Trophoblast cell (in vitro differentiated cells and primary cell): Measurements from ENCODE around the gene PGRMC2.

ENCODE experiments used
- DNase-seq, 2 donors: peaks; one replicate each; pipeline ENCODE4 v3.0.0-alpha.2; 2016
- H2AFZ ChIP-seq: 2 replicates; pipeline ENCODE4 v1.6.1; 2013; ENCODE audit warnings: low read length, moderate library complexity, mild to moderate bottlenecking; ENCODE audit not compliant: insufficient read depth, poor library complexity
- H2AK5ac ChIP-seq: 2 replicates; pipeline ENCODE4 v1.6.1; 2013; ENCODE audit warnings: mild to moderate bottlenecking, low read length
- H2BK120ac ChIP-seq: 2 replicates; pipeline ENCODE4 v1.6.1; 2013; ENCODE audit warnings: low read length, mild to moderate bottlenecking, moderate library complexity; ENCODE audit not compliant: insufficient read depth, poor library complexity
- H2BK12ac ChIP-seq: 2 replicates; pipeline ENCODE4 v1.6.1; 2013; ENCODE audit warnings: mild to moderate bottlenecking, low read length, moderate library complexity
- H2BK5ac ChIP-seq: 2 replicates; pipeline ENCODE4 v1.6.1; 2013; ENCODE audit warnings: low read length, low read depth, moderate library complexity, mild to moderate bottlenecking; ENCODE audit not compliant: poor library complexity
- H3K14ac ChIP-seq: 2 replicates; pipeline ENCODE4 v1.6.1; 2013; ENCODE audit warnings: mild to moderate bottlenecking, low read length
- H3K18ac ChIP-seq: 2 replicates; pipeline ENCODE4 v1.6.1; 2013; ENCODE audit warnings: mild to moderate bottlenecking, low read length
- H3K23ac ChIP-seq: 2 replicates; pipeline ENCODE4 v1.6.1; 2013; ENCODE audit warnings: low read length
- H3K27ac ChIP-seq: 2 replicates; pipeline ENCODE4 v1.5.1; 2013; ENCODE audit warnings: low read depth, mild to moderate bottlenecking, inconsistent platforms, low read length, moderate library complexity
- H3K27me3 ChIP-seq: 2 replicates; pipeline ENCODE4 v1.6.1; 2013; ENCODE audit warnings: inconsistent platforms, mild to moderate bottlenecking, low read length, moderate library complexity; ENCODE audit not compliant: insufficient read depth
- H3K36me3 ChIP-seq, 2 experiments: 1 replicate in 1 of 2; 2 replicates in 1 of 2; pipeline ENCODE4 v1.6.1; 2013; ENCODE audit warnings: low read length in 2 of 2, mild to moderate bottlenecking in 2 of 2, moderate library complexity in 1 of 2; ENCODE audit not compliant: insufficient read depth in 2 of 2, control insufficient read depth in 1 of 2
- H3K4ac ChIP-seq: 2 replicates; pipeline ENCODE4 v1.6.1; 2013; ENCODE audit warnings: low read depth, mild to moderate bottlenecking, low read length, moderate library complexity
- H3K4me1 ChIP-seq, 2 experiments: 1 replicate in 1 of 2; 2 replicates in 1 of 2; pipeline ENCODE4 v1.6.1; 2013; ENCODE audit warnings: low read length in 2 of 2, mild to moderate bottlenecking in 2 of 2, moderate library complexity in 1 of 2; ENCODE audit not compliant: insufficient read depth in 2 of 2, control insufficient read depth in 1 of 2
- H3K4me2 ChIP-seq: 2 replicates; pipeline ENCODE4 v1.6.1; 2013; ENCODE audit warnings: inconsistent platforms, mild to moderate bottlenecking, low read length, moderate library complexity
- H3K4me3 ChIP-seq: 2 replicates; pipeline ENCODE4 v1.5.1; 2013; ENCODE audit warnings: mild to moderate bottlenecking, low read depth, low read length, inconsistent platforms
- H3K79me1 ChIP-seq: one replicate; pipeline ENCODE4 v1.6.1; 2013; ENCODE audit warnings: low read length
- H3K79me2 ChIP-seq: 2 replicates; pipeline ENCODE4 v1.6.1; 2013; ENCODE audit warnings: low read length, mild to moderate bottlenecking; ENCODE audit not compliant: control insufficient read depth, insufficient read depth, poor library complexity
- H3K9ac ChIP-seq: 2 replicates; pipeline ENCODE4 v1.6.1; 2013; ENCODE audit warnings: mild to moderate bottlenecking, low read length
- H3K9me3 ChIP-seq: 2 replicates; pipeline ENCODE4 v1.6.1; 2013; ENCODE audit warnings: low read depth, mild to moderate bottlenecking, control low read depth, inconsistent platforms, low read length; ENCODE audit not compliant: insufficient read depth
- H4K12ac ChIP-seq: 2 replicates; pipeline ENCODE4 v1.6.1; 2013; ENCODE audit warnings: low read depth, mild to moderate bottlenecking, low read length, moderate library complexity
- H4K8ac ChIP-seq: 2 replicates; pipeline ENCODE4 v1.6.1; 2013; ENCODE audit warnings: low read depth, mild to moderate bottlenecking, low read length, moderate library complexity
- H4K91ac ChIP-seq: one replicate; pipeline ENCODE4 v1.6.1; 2013; ENCODE audit warnings: low read depth, mild to moderate bottlenecking, low read length, moderate library complexity
- WGBS: extraction: QIAGEN DNeasy Blood & Tissue Kit; methylation state at CpG from one replicate; pipeline ENCODE4 v1.1.7; 2013; ENCODE audit warnings: missing lambda C conversion rate; ENCODE audit not compliant: insufficient read length, insufficient coverage; ENCODE audit errors: extremely low coverage; 5-methylcytosine and 5-hydroxymethylcytosine counted together

Gene PGRMC2

DNA sequence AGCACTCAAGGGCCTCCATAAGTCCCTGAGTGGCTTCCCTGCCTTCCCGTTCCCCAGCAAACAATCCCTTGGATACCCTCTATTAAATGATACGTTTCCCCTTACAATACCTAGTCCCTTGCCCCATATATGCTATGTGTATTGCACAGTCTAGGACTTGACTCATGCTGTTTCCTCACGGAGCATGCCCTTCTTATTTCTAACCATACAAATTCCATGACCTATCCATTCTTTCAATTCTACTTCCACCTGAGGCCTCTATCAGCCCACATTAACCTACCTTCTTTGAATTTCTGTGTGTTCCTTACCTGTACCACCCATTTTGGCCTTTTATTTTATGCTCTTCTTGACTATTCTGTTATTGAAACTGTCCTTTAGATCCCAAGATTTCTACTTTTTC, 2.9 kb upstream of the PGRMC2 start:
- Histone ChIP-seq H2BK12ac (no peak overlapping the region), H3K36me3 (no peaks in the 10 kb centered on the region), H3K4me2 (no peak overlapping the region), H4K12ac (no peak overlapping the region), H3K14ac (no peak overlapping the region), H2AK5ac (no peak overlapping the region), H3K23ac (no peak overlapping the region), H3K27ac (no peak overlapping the region), H3K4ac (no peak overlapping the region), H3K79me2 (peaks cover 14% of the 10 kb centered on the region), H2BK5ac (no peak overlapping the region), H3K9me3 (no peaks in the 10 kb centered on the region), H4K91ac (no peak overlapping the region), H4K8ac (no peak overlapping the region), H3K18ac (no peak overlapping the region), H2AFZ (no peak overlapping the region), H3K79me1 (peaks cover 18% of the 10 kb centered on the region), H3K4me3 (no peak overlapping the region), H3K9ac (no peak overlapping the region), H2BK120ac (no peak overlapping the region), H3K4me1 (peaks cover 0 to 6% of the 10 kb centered on the region in 2 experiments), H3K27me3 (no peaks in the 10 kb centered on the region)
- WGBS = no CpG with 5 or more reads among the region's 3 CpGs
- DNase-seq = peak; percentile 61 to 82

DNA sequence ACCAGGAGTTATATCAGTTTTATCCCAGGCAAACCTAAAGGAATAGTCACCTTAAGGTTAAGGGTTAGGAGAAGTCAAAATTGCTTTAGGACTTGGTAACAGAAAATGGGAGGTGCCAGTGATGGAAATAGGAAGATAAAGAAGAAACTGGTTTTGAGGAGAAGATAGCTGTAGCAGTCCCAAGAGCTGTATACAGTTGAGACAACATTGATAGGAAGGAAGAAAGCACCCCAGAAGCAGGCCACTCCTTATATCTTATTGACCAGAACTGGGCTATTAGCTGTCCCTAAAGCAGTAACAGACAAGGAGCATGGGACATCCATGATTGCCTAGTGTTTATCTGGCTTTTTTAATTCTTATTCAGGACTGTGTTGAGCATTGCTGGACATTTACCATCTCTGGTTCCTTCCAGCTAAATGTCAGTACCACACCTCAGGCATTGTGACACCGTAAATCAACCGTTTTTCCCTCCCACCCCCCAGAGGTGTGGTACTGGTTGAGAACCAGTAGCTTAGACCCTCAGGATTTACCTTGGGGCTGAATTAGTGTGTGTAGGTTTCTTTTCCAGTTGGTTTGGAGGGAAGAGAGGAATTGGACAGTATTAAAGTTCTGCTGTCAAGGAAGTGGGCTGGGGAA, 2.0 kb upstream of the PGRMC2 start:
- H3K36me3 ChIP-seq = no peaks in the 10 kb centered on the region
- no peak overlapping the region for H3K9ac ChIP-seq
- no peak overlapping the region for H4K91ac ChIP-seq
- no peak overlapping the region for H3K4me3 ChIP-seq
- peaks cover 19% of the 10 kb centered on the region for H3K79me2 ChIP-seq
- no peak overlapping the region for H3K23ac ChIP-seq
- H2AFZ ChIP-seq = no peak overlapping the region
- H3K18ac ChIP-seq = no peak overlapping the region
- no peaks in the 10 kb centered on the region for H3K27me3 ChIP-seq
- H3K4ac ChIP-seq = no peak overlapping the region
- no CpG with 5 or more reads among the region's 2 CpGs for WGBS
- peaks cover 21% of the 10 kb centered on the region for H3K79me1 ChIP-seq
- H4K12ac ChIP-seq = no peak overlapping the region
- no peaks in the 10 kb centered on the region for H3K9me3 ChIP-seq
- no peak overlapping the region for H2AK5ac ChIP-seq
- DNase-seq = no peak
- H3K4me1 ChIP-seq = peaks cover 0 to 6% of the 10 kb centered on the region in 2 experiments
- H3K4me2 ChIP-seq = no peak overlapping the region
- no peak overlapping the region for H3K27ac ChIP-seq
- no peak overlapping the region for H2BK5ac ChIP-seq
- H2BK12ac ChIP-seq = no peak overlapping the region
- no peak overlapping the region for H4K8ac ChIP-seq
- H3K14ac ChIP-seq = no peak overlapping the region
- no peak overlapping the region for H2BK120ac ChIP-seq

- H3K9me3 ChIP-seq = no peaks in the 10 kb centered on the region
- no CpG with 5 or more reads among the region's 13 CpGs for WGBS
Measured at GRCh38 chr4:128288689-128289106, 1.1 kb upstream of the PGRMC2 start.

DNA sequence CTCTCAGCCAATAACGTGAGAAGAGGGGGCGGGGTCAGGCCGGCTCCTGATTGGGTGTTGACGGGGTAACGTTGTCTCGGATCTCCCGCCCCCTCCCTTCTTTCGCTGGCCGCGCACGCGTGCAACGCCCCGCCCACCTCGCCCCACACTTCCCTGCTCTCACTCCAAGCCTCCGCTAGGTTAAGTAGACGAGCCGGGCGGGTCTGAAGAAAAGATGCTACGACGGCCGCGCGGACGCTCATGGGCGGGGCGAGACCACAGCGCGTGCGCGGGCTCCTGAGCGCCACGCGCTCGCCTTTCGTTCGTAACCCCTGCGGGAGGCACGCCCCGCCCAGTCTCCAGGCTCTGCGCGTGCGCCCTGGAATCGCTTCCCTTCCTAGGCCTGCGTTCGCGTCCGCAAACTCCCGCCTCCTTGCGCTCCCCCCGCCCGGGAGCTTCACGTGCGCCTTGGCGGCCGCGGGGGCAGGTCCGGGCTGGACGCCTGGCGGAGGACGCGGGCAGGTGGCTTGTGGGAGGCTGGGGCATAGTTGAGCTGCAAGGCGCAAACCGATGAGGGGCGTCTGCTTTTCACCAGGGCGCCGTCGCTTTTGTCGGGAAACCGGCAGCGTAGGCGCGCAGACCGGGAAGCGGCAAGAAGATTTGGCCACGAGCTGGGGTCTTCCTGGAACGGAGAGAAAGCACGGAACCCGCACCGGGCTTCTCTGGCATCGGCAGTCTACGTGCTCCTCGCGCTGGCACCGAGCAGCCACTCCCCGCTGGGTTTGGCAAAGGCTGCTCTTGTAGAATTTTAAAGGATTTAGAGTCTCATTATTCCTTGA, 467 bp upstream of the PGRMC2 start:
- H2AK5ac ChIP-seq = peak overlapping the region; percentile 27
- H2BK12ac ChIP-seq = peak overlapping the region; percentile 31
- peaks cover 0 to 1% of the 10 kb centered on the region in 2 experiments for H3K36me3 ChIP-seq
- H3K14ac ChIP-seq = peak overlapping the region; percentile 69
- H3K27ac ChIP-seq = peak overlapping the region; percentile 95
- H4K91ac ChIP-seq = peak overlapping the region; percentile 80
- peak overlapping the region; percentile 90 for H3K9ac ChIP-seq
- H3K4me2 ChIP-seq = peak overlapping the region; percentile 92
- H3K4me1 ChIP-seq = peaks cover 0 to 6% of the 10 kb centered on the region in 2 experiments
- no peak overlapping the region for H3K23ac ChIP-seq
- WGBS = no CpG with 5 or more reads among the region's 86 CpGs
- DNase-seq = peak; percentile 99 to 100
- peaks cover 20% of the 10 kb centered on the region for H3K79me2 ChIP-seq
- peaks cover 21% of the 10 kb centered on the region for H3K79me1 ChIP-seq
- peak overlapping the region; percentile 76 for H2BK120ac ChIP-seq
- H3K9me3 ChIP-seq = no peaks in the 10 kb centered on the region
- peak overlapping the region; percentile 78 for H4K8ac ChIP-seq
- peak overlapping the region; percentile 79 for H3K4me3 ChIP-seq
- peak overlapping the region; percentile 75 for H3K18ac ChIP-seq
- H4K12ac ChIP-seq = peak overlapping the region; percentile 37
- peak overlapping the region; percentile 75 for H3K4ac ChIP-seq
- H2BK5ac ChIP-seq = peak overlapping the region; percentile 85
- no peaks in the 10 kb centered on the region for H3K27me3 ChIP-seq
- peak overlapping the region; percentile 80 for H2AFZ ChIP-seq

More at GRCh38 chr4:128288689-128289106, 1.1 kb upstream of the PGRMC2 start:
- Histone ChIP-seq H3K79me2 (peaks cover 19% of the 10 kb centered on the region), H2AFZ (peak overlapping the region; percentile 80), H3K79me1 (peaks cover 21% of the 10 kb centered on the region), H3K27me3 (no peaks in the 10 kb centered on the region), H4K12ac (peak overlapping the region; percentile 37), H3K9ac (peak overlapping the region; percentile 90), H3K4me2 (peak overlapping the region; percentile 92), H2BK12ac (peak overlapping the region; percentile 42), H2AK5ac (no peak overlapping the region), H3K18ac (peak overlapping the region; percentile 67), H3K4me3 (peak overlapping the region; percentile 79), H3K4ac (peak overlapping the region; percentile 75), H4K8ac (peak overlapping the region; percentile 78), H3K14ac (peak overlapping the region; percentile 69), H3K27ac (peak overlapping the region; percentile 95), H2BK5ac (peak overlapping the region; percentile 85), H3K23ac (peak overlapping the region; percentile 78), H4K91ac (peak overlapping the region; percentile 80), H3K36me3 (peaks cover 0 to under 1% of the 10 kb centered on the region in 2 experiments), H2BK120ac (peak overlapping the region; percentile 76), H3K4me1 (peaks cover 0 to 6% of the 10 kb centered on the region in 2 experiments)
- peak; percentile 58 to 79 for DNase-seq
